Measurements from ENCODE around the gene PIK3CG.
"Not testable (repeated sequence)": the region's sequence is repeated elsewhere in the genome, so short reads cannot be mapped to it uniquely, and the experiment has no call there.

PIK3CG gene

DNA sequence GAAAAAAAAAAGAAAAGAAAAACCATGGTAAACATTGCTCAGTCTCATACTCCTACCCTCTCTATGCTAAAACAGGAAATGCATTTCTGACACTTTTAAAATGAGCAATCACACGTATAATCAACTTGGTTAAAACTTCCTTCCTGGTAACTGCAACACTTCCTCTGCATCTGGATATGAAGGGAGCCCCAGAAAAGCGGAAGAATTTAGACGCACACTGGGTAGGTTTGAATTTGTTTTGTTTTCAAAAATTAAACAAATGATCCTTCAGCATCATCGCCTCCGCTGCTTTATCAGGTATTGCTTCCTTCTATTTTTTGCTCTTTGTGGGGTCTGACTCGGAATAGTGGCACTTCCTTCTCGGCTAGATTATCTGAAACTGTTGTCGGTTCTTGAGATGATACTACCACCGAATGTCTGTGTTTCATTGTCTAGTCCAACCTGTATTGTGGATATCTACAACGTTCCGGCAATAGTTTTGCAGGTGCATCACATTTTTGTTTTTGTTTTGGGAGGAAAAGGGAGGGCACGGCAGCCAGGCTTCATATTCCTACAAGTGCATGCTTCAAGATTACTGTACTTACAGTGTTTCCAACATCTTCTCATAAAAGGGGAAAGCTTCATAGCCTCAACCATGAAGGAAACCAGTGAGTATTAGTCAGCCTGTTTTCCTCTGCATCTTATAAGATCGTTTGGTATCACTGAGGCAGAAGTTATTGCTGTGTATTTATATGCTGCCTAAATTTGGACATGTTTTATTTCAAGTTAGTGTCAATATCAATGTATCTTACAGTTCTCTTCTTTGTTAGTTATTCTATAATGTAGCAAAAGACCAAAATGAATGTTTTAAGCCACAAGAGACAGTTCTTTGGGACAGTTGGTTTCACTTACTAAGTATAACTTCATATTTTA is at the start of gene PIK3CG:
PIK3CG (plus strand) TSS at position 153 of the 912 bp plus-strand sequence. CDS start 2,280 bp downstream, outside the sequence.
- DNase-seq, result no peak

DNA sequence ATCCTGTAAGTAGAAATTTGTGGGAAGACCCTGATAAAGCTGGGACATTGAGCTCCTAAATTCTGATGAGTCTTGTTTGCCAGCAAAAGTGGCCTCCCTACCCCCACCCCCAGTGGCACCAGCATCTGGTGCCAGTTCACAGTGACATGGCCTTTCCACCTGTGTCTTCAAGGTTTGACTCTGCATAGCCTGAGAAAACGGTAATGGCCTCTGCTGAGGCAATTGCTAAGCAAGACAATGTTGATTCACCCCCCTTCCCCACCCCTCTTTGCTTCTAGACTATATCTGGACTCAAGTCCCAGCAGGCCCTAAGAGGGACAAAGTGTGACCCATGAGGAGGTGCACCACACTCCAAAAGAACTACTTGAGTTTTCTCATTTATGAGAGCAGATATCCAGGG is 48.0 kb upstream of the PIK3CG start:
- no peak for DNase-seq

DNA sequence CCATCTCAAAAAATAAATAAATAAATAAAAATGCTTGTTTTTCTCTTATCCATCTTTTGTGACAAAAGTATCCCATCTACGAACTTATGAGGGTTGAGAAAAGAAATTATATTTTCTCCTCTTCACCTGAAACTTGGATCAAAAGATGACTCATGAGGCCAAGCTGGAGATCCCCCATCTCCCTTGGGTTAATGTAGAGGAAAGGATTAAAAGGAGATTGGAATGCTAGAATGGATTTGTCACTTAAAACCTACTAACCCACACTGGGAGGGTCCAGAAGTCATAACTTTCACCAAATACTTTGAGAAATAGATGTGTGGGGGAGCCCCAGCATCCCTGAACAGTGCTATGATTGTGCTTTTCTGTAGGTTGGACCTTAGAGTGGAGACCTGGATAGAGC is 46.3 kb upstream of the PIK3CG start:
- no peak for DNase-seq

DNA sequence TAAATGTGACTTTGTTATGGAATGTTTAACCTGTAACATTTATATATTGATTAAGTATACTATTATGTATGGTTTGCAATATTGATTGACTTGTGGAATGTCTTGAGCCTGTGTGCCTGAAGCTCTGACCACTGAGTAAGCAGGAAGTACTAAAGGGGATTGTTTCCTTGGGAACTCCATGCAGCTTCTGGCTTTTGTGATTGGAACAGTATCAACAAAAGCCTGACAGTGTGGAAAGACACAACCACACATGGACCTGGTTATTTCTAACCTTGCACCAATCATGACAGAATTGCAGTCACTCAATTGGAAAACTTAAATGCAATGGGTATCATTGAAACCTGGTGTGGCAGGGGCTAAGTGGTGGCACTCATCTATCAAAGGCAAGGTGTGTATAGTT is 45.5 kb upstream of the PIK3CG start:
- DNase-seq, result no peak

DNA sequence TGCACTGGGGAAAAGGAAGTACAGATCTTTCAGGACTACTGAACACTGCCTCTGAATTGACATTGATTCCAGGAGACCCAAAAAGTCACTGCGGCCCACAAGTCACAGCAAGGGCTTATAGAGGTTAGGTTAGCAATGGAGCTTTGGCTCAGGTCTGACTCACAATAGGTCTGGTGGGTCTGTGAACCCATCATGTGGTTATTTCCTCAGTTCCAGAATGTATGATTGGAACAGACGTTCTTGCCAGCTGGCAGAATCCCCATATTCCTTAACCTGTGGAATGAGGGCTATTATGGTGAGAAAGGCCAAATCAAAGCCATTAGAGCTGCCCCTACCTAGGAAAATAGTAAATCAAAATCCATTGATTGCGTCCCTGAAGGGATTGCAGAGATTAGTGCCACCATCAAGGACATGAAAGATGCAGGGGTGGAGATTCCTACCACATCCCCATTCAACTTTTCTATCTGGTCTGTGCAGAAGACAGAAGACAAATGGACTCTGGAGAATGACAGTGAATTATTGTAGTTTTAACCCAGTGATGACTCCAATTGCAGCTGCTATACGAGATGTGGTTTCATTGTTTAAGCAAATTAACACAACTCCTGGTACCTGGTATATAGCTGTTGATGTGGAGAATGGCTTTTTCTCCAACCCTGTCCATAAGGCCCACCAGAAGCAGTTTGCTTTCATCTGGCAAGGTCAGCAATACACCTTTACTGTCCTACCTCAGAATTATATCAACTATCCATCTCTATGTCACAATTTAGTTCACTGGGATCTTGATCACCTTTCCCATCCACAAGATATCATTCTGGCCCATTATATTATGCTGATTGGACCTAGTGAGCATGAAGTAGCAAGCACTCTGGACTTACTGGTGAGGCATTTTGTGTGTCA is 44.5 kb upstream of the PIK3CG start:
- DNase-seq, result no peak

DNA sequence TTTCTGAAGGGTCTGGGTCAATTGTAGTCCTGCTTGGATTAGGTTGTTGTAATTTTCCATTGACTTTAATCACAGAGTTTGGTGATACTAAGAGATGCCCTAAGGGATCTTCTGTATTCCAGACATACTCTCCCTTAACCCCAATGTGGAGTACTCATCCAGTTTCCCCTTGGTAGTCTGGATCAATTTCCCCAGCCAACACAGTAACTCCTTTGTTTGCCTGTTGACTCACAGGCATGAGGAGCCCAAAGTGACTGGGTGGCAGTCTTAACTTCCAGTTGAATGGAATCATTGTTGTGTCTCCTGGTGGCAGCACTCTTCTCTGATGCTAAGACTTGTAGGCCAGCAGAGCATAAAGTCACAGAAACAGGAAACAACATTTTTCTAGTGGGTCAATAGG is 41.5 kb upstream of the PIK3CG start:
- DNase-seq, result no peak

DNA sequence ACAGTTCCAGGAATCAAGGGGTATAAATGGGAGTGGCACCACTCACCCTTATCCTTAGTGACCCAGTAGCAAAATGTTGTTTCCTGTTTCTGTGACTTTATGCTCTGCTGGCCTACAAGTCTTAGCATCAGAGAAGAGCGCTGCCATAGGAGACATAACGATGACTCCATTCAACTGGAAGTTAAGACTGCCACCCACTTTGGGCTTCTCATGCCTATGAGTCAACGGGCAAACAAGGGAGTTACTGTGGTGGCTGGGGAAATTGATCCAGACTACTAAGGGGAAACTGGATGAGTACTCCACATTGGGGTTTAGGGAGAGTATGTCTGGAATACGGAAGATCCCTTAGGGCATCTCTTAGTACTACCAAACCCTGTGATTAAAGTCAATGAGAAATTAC is 40.6 kb upstream of the PIK3CG start:
- DNase-seq, result no peak

DNA sequence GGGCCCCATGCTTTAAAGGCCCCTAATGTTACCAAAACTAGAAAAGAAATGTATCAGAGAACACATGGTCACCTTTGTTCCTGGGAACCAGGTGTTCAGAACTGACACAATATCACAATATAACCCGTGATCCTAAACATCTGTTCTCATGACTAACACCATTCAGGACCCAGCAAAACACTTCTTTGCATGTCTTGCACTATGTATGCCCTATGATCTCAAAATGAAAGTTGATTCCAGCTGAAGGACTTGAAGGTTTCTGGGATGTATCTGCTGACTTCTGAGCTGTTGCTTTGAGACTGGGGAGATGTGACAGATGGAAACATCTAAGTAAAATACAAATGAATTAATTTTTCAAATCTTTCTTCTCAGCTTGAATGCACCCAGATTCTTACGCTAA is 37.5 kb upstream of the PIK3CG start:
- DNase-seq, result no peak

DNA sequence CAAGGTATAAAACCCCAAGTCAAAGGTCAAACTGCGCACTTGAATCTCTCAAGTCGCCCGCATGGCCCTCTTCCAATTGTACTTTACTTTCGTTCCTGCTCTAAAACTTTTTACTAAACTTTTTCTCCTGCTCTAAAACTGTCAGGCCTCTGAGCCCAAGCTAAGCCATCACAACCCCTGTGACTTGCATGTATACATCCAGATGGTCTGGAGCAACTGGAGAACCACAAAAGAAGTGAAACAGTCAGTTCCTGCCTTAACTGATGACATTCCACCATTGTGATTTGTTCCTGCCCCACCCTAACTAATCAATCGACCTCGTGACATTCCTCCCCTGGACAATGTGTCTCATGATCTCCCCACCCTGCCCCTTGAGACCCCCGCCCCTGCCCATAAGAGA is 35.6 kb upstream of the PIK3CG start:
- DNase-seq, result no peak

DNA sequence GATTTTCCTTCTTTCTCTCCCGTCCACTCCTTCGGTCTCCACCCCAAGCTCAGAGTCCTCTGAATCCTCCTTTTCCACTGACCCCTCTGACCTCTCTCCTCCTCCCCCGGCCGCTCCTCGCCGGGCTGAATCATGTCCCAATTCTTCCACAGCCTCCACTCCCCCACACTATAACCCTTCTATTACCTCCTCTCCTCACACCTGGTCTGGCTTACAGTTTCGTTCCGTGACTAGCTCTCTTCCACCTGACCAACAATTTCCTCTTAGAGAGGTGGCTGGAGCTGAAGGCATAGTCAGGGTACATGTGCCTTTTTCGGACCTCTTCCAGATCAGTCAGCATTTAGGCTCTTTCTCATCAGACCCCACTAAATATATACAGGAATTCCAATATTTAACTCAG is 34.2 kb upstream of the PIK3CG start:
- not testable (repeated sequence) for DNase-seq

DNA sequence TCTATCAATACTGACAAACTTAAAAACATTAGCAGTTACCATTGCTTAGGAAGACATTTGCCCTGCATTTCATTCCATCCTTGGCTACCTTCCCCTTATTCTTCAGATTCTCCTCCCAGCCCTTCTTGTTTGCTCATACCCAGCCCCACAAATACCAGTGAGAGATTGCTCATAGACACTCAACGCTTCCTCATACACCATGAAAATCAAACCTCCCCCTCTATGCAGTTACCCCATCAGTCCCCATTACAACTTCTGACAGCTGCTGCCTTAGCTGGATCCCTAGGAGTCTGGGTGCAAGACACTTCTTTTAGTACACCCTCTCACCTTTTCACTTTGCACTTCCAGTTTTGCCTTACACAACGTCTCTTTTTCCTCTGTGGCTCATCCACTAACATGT is 28.3 kb upstream of the PIK3CG start:
- DNase-seq, result no peak

DNA sequence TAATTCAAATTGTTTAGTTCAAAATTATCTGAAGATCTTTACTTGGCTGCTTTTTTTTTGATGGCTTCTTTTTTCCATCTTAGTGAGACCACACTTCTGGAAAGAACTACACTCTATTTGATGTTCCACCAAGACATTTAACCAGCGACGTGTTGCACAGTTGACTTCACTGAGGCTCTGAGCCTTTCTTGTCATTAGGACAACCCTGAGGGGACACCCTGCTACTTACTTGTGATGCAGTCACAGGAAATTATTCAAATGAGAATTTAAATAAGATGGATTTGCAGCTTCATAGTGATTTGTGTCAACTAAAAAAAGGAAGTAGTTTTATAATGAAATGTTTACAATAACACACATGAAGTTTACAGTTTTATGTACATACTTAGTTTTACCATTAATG is 25.6 kb upstream of the PIK3CG start:
- no peak for DNase-seq

DNA sequence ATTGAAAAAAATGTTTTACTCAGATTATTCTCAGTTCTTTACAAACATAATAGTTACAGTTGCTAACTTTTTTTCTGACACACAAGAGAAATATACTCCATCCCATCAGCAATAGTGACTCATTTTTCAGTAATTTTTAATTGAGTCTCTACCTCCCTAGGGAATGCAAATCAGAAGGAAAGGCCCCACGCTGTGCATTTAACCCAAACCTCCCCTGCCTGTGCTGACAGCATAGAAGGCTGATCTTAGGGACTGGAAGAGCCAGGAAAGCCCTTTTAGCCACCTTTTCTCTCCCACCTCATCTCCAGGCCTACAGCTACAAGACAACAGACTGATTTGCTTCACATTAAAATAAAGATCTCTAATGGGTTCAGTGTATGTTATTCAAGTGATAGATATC is 24.7 kb upstream of the PIK3CG start:
- DNase-seq, result no peak

DNA sequence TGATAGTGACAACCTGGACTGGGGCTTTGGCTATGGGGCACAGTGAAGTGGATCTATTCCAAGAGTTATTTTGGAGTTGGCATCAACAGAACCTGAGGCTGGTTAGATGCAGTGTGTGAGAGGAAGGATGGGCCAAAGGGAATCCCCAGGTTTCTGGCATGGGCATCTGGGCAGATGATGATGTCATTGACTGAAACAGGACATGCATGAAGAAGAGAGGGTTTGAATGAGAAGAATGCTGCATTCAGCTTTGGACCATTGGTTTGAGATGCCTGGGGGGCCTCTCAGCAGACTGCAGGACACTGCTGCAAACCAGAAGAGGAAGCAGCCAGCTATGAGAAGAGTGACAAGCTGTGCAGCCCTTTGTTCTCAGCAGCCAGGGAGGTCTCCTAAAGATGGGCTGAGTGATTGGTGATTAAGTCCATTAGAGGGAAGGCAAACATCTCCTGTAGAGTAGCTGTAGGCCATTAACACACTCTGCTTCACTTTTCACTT is 23.1 kb upstream of the PIK3CG start:
- no peak for DNase-seq

DNA sequence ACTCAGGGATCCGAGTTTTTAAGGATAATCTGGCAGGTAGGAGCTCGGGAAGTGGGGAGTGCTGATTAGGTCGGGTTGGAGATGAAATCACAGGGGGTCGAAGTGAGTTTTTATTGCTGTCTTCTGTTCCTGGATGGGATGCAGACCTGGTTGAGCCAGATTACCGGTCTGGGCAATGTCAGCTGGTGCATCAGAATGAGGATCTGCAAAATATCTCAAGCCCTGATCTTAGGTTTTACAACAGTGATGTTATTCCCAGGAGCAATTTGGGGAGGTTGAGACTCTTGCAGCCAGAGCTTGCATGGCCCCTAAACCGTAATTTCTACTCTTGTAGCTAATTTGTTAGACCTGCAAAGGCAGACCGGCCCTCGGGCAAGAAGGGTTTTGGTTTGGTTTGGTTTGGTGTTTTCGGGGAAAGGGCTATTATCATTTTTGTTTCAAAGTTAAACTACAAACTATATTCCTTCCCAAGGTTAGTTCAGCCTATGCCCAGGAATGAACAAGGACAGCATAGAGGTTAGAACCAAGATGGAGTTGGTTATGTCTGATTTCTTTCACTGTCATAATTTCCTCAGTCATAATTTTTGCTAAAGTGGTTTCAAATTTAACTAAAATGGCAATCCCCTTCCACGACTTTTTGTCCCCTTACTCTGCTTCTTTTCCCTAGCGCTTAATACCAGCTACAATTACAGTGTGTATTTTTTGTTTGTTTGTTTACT is 20.6 kb upstream of the PIK3CG start:
- DNase-seq, result no peak

DNA sequence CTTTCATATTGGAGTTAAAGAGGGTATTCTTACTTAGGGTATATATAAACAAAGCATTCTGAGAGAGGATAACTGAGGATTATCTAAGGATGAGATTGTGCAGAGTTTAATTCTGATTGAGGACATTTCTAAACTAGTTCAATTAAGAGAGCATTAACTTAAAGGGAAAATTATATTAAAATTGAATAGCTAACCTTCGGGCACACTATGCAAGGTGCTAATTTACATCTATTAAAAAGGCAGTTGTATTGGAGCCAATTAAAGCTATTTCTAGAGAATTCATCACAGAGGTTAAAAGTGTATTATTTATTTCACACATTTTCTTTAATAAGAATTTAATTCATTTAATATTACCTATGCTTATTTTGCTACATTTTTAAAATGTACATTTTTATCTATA is 17.0 kb upstream of the PIK3CG start:
- DNase-seq, result no peak

DNA sequence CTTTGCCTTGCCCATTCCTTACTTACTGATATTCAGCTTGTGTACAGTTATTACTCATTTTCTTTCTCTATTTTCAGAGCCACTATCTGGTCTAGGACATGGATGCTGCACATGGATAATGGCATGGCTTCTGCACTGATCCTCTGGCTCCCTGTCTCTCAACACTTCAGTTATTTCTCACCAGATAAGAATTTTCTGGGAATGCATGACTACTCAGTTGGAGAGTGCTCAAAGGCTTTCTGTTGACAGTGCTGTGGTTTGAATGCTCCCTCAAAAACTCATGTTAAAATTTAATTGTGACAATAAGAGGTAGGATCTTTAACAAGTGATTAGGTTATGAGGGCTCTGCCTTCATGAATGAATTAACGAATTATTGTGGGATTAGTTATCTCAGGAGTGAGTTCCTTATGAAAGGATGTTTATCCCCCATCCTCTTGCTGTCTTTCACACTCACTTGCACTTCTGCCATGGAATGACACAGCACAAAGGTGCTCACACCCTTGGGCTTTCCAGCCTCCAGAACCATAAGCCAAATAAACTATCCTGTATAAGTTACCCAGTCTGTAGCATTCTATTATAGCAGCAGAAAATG is 16.1 kb upstream of the PIK3CG start:
- DNase-seq, result no peak

DNA sequence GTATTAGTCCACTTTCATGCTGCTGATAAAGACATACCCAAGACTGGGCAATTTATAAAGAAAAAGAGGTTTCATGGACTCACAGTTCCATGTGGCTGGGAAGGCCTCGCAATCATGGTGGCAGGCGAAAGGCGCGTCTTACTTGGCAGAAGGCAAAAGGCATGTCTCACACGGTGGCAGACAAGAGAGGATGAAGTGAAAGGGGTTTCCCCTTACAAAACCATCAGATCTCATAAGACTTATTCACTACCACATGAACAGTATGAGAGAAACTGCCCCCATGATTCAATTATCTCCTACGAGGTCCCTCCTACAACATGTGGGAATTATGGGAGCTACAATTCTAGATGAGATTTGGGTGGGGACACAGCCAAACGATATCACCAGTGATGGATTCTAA is 13.4 kb upstream of the PIK3CG start:
- not testable (repeated sequence) for DNase-seq

DNA sequence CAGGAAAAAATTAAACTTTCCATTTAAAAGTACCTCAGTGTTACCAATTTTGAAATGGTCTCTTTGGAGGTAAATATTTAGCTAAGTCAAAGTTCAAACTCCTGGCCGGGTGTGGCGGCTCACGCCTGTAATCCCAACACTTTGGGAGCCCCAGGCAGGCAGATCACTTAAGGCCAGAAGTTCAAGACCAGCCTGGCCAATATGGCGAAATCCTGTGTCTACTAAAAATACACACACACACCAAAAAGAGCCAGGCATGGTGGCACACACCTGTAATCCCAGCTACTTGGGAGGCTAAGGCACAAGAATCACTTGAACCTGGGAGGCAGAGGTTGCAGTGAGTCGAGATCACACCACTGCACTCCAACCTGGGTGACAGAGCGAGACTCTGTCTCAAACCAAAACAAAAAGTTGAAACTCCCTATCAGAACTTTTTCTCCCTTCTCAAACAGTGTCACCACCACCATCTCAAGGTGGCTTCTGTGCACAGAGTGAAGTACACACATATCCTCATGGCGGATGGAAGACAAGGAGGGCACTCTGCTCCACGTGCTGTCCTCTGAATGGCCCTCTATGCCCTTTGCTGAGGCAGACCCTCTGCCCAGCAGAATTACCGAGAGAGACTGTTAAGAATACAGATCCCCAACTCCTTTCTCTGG is 11.7 kb upstream of the PIK3CG start:
- DNase-seq, result no peak

DNA sequence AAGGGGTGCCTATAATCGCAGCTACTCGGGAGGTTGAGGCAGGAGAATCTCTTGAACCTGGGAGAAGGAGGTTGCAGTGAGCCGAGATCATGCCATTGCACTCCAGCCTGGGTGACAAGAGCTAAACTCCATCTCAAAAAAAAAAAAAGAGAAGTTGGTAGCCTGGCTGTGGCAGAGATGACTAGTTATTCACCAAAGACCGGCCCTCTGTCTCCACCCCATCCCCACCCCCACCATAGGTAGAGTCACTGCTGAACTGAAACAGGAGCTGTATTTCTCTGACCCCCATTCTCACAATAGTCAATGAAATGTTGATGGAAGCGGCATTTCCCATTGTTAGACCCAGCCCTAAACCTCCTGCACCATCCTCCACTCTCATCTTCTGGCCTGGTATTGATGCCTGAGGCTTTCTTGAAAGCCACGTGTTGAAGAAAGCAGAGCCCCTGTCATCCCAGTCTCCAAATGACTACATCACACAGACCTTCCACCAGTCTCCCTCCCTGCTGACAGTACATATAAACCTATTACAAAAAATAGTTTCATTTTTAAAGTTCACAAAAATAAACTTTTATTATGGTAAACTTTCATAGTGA is 9.4 kb upstream of the PIK3CG start:
- DNase-seq, result no peak

Data from KG1 (cell line).